Osteoblast (primary cell): Measurements from ENCODE around the gene MBTPS1. TPM values are rescaled to one million over a fixed set of nuclear protein-coding genes. Genes with fewer than 3 reads are reported as not detected.

Experiments used
- DNase-seq: peaks from one replicate; pipeline ENCODE4 v3.0.0; 2011; ENCODE audit warnings: low spot score, mixed read lengths; ENCODE audit not compliant: insufficient read length; ENCODE audit errors: missing footprints
- H2AFZ ChIP-seq: 2 replicates; pipeline ENCODE4 v1.6.0; 2011; ENCODE audit warnings: mild to moderate bottlenecking, low read length
- H3K27ac ChIP-seq: 2 replicates; pipeline ENCODE4 v1.5.1; 2011; ENCODE audit warnings: mild to moderate bottlenecking, low read depth, low read length, moderate library complexity
- H3K27me3 ChIP-seq: 2 replicates; pipeline ENCODE4 v1.6.0; 2012; ENCODE audit warnings: mild to moderate bottlenecking, control low read depth, inconsistent platforms, low read length, moderate library complexity; ENCODE audit not compliant: insufficient read depth
- H3K36me3 ChIP-seq: 2 replicates; pipeline ENCODE4 v1.5.1; 2011; ENCODE audit warnings: mild to moderate bottlenecking, low read length, control low read depth, moderate library complexity; ENCODE audit not compliant: insufficient read depth
- H3K4me1 ChIP-seq: 2 replicates; pipeline ENCODE4 v1.5.1; 2011; ENCODE audit warnings: mild to moderate bottlenecking, low read length, control low read depth, moderate library complexity; ENCODE audit not compliant: insufficient read depth
- H3K4me2 ChIP-seq: 2 replicates; pipeline ENCODE4 v1.6.0; 2011; ENCODE audit warnings: mild to moderate bottlenecking, low read length; ENCODE audit not compliant: insufficient read depth
- H3K4me3 ChIP-seq: fragments of 200-600 bp; sonication (generic); 3 replicates; pipeline ENCODE4 v1.5.1; 2012; ENCODE audit warnings: mild to moderate bottlenecking, low read length, inconsistent platforms; ENCODE audit not compliant: insufficient read depth
- H3K79me2 ChIP-seq: 2 replicates; pipeline ENCODE4 v1.6.0; 2012; ENCODE audit warnings: mild to moderate bottlenecking, low read length, control low read depth, inconsistent platforms; ENCODE audit not compliant: insufficient read depth
- H3K9me3 ChIP-seq: 2 replicates; pipeline ENCODE4 v1.5.1; 2011; ENCODE audit warnings: low read depth, low read length, control low read depth
- H4K20me1 ChIP-seq: 2 replicates; pipeline ENCODE4 v1.6.0; 2012; ENCODE audit warnings: mild to moderate bottlenecking, low read length, control low read depth; ENCODE audit not compliant: insufficient read depth
- total RNA-seq: library from RNA; depleted of rRNA; stranded (reverse); fragments of >200 nt; gene quantifications from 2 replicates; pipeline ENCODE4 v1.2.3, GENCODE V29; 2012
- TF ChIP-seq, protein P1 (sequence below): IDR thresholded peaks from 2 replicates; pipeline ENCODE4 v1.5.1; 2011; ENCODE audit warnings: mild to moderate bottlenecking, low read depth, low read length, moderate library complexity; ENCODE audit errors: extremely low read depth

MBTPS1 gene
- total RNA-seq, 1 donor = 114 TPM

GRCh38 chr16:84036982-84037425 is 79.7 kb downstream of the MBTPS1 start:
- H2AFZ ChIP-seq = no peak overlapping the region
- H3K4me2 ChIP-seq = no peak overlapping the region
- no peaks in the 10 kb centered on the region for H3K79me2 ChIP-seq
- TF ChIP-seq, protein P1, sequence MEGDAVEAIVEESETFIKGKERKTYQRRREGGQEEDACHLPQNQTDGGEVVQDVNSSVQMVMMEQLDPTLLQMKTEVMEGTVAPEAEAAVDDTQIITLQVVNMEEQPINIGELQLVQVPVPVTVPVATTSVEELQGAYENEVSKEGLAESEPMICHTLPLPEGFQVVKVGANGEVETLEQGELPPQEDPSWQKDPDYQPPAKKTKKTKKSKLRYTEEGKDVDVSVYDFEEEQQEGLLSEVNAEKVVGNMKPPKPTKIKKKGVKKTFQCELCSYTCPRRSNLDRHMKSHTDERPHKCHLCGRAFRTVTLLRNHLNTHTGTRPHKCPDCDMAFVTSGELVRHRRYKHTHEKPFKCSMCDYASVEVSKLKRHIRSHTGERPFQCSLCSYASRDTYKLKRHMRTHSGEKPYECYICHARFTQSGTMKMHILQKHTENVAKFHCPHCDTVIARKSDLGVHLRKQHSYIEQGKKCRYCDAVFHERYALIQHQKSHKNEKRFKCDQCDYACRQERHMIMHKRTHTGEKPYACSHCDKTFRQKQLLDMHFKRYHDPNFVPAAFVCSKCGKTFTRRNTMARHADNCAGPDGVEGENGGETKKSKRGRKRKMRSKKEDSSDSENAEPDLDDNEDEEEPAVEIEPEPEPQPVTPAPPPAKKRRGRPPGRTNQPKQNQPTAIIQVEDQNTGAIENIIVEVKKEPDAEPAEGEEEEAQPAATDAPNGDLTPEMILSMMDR = no peak
- peaks cover 28% of the 10 kb centered on the region for H3K27me3 ChIP-seq
- no peak overlapping the region for H3K4me3 ChIP-seq
- no peak overlapping the region for H3K27ac ChIP-seq
- H3K36me3 ChIP-seq = no peaks in the 10 kb centered on the region
- no peaks in the 10 kb centered on the region for H3K4me1 ChIP-seq
- peaks cover 9% of the 10 kb centered on the region for H3K9me3 ChIP-seq
- H4K20me1 ChIP-seq = no peaks in the 10 kb centered on the region
- peak; percentile 35 for DNase-seq

DNA sequence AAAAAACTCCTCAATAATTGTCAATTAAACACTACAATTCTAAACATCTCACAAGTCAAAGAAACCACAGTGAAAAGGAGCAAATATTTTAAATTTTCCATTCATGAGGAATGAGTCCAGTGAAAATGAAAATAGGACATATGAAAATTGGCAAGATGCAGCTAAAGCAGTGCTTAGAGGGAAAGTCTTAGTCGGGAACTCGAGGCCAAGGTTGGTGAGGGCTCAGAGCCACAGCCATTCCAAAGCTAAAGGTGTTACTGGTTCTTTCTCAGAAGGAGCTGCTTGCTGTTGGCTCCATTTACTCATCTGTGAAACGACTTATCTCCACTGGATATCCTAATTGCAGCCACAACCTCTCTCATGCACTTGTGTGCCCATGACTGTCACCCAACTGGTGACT is 80.6 kb downstream of the MBTPS1 start:
- H3K4me3 ChIP-seq = no peak overlapping the region
- TF ChIP-seq, protein P1 = no peak
- H3K27me3 ChIP-seq = peaks cover 21% of the 10 kb centered on the region
- peaks cover 9% of the 10 kb centered on the region for H3K9me3 ChIP-seq
- H2AFZ ChIP-seq = no peak overlapping the region
- H3K4me2 ChIP-seq = no peak overlapping the region
- no peaks in the 10 kb centered on the region for H4K20me1 ChIP-seq
- no peak for DNase-seq
- H3K4me1 ChIP-seq = no peaks in the 10 kb centered on the region
- H3K27ac ChIP-seq = no peak overlapping the region
- no peaks in the 10 kb centered on the region for H3K36me3 ChIP-seq
- H3K79me2 ChIP-seq = no peaks in the 10 kb centered on the region

DNA sequence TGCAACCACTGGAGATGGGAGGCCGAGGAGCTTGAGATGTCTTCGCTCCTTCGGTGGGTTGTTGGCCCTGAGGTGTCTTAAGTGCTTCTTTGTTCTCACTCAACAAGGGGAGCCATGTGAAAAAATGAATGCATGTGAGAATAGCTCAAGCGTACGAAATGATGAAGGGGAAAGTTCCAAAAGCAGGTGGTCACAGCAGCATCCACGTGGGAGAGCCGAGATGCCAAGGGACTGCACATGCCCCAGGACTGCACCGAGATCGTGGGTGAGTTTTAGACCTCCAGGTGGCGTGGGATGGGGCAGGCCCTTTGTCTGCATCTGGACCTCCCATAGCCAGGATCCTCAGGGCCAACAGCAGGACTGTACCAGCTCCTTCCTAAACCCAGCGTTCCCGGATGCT is 82.2 kb downstream of the MBTPS1 start:
- no peaks in the 10 kb centered on the region for H4K20me1 ChIP-seq
- H3K4me1 ChIP-seq = no peaks in the 10 kb centered on the region
- H2AFZ ChIP-seq = no peak overlapping the region
- no peak overlapping the region for H3K4me2 ChIP-seq
- peaks cover 13% of the 10 kb centered on the region for H3K27me3 ChIP-seq
- peaks cover 9% of the 10 kb centered on the region for H3K9me3 ChIP-seq
- H3K36me3 ChIP-seq = no peaks in the 10 kb centered on the region
- no peak overlapping the region for H3K27ac ChIP-seq
- no peaks in the 10 kb centered on the region for H3K79me2 ChIP-seq
- H3K4me3 ChIP-seq = no peak overlapping the region
- TF ChIP-seq, protein P1 = no peak
- peak; percentile 44 for DNase-seq

- Histone ChIP-seq H3K4me3 (no peak overlapping the region), H3K79me2 (no peaks in the 10 kb centered on the region), H2AFZ (no peak overlapping the region), H3K4me2 (no peak overlapping the region), H3K27ac (no peak overlapping the region), H4K20me1 (no peaks in the 10 kb centered on the region), H3K36me3 (no peaks in the 10 kb centered on the region), H3K27me3 (peaks cover 10% of the 10 kb centered on the region), H3K4me1 (no peaks in the 10 kb centered on the region), H3K9me3 (peaks cover 9% of the 10 kb centered on the region)
- DNase-seq = peak; percentile 76
- TF ChIP-seq, protein P1 = no peak
Observed at GRCh38 chr16:84033251-84034195, 83.2 kb downstream of the MBTPS1 start.
